NK-92 treated with Interleukin-12 subunit alpha and Interleukin-12 subunit beta, amount 100 ng/mL, for 24 hours (cell line): ENCODE results near the gene ZNF320.
"Not testable (repeated sequence)": the region's sequence is repeated elsewhere in the genome, so short reads cannot be mapped to it uniquely, and the experiment has no call there.

Source experiments
- DNase-seq: peaks from one replicate; lab custom pipeline; 2025; lab: John Stamatoyannopoulos, UW

The ZNF320 gene

DNA sequence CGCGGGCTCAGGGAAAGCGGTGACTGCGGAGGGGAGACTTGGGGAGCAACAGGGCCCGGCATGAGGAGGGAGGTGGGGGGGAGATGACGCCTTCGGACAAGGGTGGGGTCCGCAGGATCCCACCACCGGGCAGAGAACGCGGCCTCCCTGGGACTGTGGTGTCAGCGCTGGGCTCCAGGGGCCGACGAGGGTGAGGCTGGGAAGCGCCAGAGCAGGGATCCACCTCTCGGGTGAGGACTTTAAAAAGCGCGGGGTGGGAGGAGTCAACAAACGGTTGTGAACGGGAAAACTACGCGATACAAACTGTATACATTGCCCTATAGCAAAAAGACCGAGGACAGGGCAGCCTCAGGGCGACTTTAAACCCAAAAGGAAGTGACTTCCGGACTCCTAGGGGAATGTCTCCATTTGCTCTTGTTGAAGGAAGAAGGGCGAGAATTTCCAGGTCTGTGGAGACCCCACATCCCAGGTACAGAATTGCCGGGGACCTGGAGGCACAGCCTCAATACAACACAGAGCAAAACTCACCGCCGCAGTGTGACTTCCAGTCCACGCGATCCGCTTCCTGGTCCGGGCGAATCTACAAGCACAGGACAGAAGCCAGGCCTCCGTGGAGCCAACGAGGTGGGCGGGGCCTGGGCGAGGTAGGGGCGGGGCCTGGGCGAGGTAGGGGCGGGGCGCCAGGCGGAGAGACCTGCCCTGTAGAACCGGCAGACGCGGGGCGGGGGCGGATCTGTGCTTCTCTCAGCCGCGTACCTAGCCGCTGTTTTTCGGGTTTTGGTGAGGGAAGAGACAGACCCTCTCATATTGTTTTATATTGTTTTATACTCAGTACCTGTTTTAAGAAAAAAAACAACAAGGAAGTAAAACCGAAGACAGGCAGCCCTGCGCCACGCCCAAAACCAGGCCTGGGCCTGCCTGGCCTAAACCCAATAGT is 25.7 kb upstream of the ZNF320 start, which contains the start of gene ZNF888:
ZNF888 (minus strand) TSS at position 588 of the 937 bp plus-strand sequence. CDS start 5,555 bp downstream, outside the sequence.
- DNase-seq = peak; percentile 38

DNA sequence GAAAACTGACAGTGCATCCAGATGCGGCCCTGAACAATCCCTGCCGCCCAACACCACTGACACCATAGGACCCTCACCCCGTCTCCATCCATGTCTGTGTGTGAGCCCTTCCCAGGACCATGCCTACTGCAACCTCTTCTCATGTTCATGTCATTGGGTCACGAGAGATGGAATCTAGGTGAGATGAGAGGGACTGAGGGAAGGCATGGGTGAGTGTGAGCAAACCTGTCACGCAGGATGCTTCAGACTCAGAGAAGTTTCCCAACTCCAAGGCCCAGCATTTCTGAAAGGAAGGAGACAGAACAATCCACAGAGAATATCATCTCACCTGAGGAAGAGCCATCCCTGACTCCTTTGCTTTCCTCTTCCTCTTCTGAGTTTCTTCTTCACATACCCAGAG is 20.1 kb upstream of the ZNF320 start:
- no peak for DNase-seq

DNA sequence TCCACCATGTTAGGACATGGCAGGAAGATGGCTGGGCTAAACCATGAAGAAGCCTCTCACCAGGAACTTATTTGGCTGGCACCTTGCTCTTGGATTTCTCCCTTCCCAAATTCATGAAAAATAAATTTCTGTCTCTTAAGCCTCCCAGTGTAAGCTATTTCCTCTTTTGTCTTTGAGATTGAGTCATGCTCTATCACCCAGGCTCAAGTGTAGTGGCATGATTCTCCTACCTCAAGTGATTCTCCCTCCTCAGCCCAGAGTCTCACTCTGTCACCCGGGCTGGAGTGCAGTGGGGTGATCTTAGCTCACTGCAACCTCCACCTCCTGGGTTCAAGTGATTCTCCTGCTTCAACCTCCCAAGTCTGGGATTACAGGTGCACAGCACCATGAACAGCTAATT is 13.2 kb upstream of the ZNF320 start:
- no peak for DNase-seq

DNA sequence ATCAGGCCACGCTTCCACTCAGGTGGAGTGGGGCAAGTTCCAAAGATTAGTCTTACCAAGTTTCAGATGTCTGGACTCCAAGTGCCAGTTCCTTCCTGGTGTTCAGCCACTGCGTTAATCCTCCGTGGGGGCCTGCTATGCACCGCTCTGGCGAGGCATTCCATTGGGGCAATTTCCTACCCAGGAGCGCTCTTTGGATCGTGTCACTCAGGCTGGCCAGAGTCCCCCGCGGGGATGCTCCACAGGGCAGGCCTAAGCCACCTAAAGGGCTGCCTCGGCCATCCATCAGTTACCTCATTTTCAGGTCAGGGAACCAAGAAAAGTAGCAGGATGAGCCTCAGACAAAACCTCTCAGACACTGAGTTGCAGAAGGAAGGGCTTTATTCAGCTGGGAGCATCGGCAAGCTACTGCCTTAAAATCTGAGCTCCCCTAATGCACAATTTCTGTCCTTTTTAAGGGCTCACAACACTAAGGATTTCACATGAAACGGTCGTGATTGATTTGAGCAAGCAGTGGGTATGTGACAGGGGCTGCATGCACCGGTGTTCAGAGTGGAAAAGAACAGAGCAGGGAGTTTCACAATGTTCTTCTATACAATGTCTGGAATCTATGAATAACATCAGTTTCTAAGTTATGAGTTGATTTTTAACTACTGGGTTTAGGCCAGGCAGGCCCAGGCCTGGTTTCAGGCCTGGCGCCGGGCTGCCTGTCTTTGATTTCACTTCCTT is 6.8 kb upstream of the ZNF320 start:
- DNase-seq = not testable (repeated sequence)

DNA sequence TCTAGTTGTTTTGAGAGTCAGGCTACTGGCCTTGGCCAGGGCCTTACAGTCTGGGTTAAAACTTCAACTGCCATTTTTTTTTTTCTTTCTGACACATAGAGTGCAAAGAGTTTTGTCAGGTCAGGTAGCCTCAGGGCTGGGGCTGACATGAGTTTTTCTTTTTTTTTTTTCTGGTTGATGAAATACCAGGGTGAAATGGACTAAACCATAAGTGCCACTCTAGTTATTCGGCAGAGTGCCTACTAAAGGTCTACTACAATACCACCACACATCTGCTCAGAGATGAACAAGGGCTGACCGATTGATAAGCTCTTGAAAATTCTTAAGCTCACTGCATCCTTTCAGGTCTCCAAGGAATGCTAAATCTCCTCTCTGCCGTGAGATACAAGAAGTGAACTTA is 4.4 kb upstream of the ZNF320 start:
- DNase-seq = no peak

DNA sequence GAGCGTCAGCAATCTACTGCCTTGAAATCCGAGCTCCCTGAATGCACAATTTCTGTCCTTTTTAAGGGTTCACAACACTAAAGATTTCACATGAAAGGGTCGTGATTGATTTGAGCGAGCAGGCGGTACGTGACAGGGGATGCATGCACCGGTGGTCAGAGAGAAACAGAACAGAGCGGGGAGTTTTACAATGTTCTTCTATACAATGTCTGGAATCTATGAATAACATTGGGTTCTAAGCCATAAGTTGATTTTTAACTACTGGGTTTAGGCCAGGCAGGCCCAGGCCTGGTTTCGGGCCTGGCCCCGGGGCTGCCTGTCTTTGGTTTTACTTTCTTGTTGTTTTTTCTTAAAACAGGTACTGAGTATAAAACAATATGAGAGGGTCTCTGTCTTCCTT is 1.2 kb upstream of the ZNF320 start:
- not testable (repeated sequence) for DNase-seq

DNA sequence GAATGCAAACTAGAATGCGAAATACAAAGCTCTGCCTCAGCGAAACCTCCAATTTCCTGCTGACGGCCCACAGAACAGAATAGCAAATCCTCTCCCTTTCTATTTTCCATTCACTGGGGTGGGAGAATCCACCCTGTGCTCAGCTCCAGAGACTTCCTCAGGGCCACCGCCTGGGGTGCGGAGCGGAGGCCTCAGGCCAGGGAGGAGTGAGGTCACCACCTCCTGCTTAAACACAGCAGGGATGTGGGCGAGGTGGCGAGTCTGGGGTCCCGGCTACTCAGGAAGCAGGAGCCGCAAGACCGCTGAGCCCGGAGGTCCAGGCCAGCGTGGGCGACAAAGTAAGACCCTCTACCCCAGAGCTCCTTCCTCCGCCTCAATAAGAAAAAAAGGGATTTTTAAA is 666 bp upstream of the ZNF320 start:
- DNase-seq = no peak

DNA sequence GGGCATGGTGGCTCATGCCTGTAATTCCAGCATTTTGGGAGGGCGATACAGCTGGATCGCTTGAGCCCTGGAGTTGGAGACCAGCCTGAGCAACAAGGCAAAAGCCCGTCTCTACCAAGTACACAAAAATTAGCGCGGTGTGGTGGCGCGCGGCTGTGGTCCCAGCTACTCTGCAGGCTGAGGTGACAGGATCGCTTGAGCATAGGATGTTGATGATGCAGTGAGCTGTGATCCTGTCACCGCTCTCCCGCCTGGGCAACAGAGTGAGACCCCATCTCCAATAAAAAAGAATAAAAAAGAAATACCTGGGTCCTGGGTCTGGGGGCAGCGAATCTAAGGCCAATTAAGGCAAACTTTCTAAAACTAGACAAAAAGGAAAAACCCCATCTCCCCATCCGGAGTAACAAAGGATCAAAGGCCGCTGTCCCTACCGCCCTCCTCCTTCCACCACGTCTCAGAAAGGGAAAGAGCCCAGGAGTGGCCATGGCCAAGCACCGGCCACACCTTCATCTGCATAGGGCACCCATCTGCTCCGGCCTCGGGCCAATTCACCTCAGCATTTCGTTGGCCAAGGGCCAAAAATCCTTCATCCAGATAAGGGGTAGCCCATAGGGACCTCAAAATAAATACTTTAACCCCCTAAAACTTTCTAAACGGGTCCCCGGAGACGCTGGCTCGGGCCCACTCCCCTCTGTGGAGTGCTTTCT is 851 bp downstream of the ZNF320 start:
- no peak for DNase-seq

DNA sequence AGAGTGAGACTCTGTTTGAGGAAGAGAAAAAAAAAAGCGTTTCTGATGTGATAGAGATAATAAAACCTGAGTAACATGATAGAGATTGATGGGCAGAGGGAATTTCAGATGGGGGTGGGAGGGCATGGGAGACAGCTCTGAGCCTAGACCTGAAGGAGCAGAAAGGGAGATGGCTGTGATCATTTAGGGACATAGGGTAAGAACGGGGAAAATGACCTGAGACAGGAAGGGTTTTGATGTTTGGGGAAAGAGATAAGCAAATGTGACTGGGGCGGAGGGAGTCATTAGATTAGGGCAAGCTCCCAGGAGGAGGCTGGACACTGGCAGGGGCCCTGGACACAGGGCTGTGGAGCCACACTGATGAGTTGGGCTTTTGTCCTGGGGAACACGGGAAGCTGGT is 6.1 kb downstream of the ZNF320 start:
- no peak for DNase-seq

DNA sequence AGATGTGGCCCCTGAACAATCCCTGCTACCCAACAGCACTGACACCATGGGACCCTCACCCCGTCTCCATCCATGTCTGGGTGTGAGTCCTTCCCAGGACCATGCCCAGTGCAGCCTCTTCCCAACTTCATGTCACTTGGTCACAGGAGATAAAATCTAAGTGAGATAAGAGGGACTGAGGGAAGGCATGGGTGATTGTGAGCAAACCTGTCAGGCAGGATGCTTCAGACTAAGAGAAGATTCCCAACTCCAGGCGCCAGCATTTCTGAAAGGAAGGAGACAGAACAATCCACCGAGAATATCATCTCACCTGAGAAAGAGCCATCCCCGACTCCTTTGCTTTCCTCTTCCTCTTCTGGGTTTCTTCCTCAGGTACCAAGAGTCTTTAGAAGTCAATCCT is 7.5 kb downstream of the ZNF320 start:
- no peak for DNase-seq

DNA sequence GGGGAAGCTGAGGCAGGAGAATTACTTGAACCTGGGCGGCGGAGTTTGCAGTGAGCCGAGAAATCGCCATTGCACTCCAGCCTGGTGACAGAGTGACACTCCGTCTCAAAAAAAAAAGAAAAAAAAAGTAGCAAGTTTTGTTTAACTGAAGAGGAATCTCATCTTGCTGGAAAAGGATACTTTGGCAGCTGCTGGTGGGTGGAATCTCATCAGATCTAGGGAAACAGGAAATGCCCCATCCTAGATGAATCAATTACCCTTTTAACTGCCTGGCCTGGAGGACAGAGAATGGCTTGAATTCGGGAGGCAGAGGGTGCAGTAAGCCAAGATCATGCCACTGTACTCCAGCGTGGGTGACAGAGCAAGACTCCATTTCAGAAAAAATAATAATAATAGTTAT is 8.4 kb downstream of the ZNF320 start:
- no peak for DNase-seq

DNA sequence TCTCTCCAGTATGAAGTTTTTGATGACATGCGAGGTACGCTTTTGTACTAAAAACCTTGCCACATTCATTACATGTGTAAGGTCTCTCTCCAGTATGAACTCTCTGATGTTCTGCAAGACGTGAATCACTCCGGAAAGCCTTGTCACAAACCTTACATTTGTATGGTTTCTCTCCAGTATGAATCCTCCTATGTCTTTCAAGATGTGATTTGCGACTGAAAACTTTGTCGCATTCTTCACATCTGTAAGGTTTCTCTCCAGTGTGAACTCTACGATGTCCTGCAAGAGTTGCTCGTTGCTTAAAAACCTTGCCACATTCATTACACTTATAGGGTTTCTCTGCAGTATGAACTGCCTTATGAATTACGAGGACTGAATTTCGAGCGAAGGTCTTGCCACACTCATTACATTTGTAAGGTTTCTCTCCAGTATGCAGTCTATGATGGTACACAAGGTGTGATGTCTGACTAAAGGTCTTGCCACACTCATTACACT is 16.5 kb downstream of the ZNF320 start:
- no peak for DNase-seq

DNA sequence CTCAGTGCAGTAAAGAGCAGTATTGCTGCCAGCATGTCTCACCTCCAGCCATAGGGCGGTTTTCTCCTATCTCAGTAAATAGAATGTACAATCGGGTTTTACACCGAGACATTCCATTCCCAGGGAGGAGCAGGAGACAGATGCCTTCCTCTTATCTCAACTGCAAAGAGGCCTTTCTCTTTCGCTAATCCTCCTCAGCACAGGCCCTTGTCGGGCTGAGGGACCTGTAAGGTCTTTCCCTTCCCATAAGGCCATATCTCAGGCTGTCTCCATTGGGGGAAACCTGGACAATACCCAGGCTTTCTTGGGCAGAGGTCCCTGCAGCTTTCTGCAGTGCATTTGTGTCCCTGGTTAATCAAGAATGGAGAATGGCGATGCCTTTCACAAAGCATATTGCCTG is 24.4 kb downstream of the ZNF320 start:
- not testable (repeated sequence) for DNase-seq

DNA sequence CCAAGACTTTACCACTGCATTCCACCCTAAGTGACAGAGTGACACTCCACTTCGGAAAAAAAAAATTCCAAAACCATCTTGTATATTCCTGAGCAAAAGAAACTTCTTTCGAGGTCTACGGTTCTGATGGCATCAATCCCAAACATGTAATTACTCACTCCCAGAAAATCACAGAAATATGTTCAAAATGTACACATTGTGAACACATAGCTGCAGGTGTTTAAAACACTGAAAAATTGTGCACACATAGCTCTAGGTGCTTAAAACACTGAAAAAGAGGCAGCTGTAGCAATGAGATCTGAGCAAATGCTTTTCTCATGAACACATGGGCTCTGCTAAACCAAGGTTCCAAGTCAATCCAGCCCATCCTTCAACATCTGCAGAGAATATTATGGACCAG is 26.0 kb downstream of the ZNF320 start:
- no peak for DNase-seq

DNA sequence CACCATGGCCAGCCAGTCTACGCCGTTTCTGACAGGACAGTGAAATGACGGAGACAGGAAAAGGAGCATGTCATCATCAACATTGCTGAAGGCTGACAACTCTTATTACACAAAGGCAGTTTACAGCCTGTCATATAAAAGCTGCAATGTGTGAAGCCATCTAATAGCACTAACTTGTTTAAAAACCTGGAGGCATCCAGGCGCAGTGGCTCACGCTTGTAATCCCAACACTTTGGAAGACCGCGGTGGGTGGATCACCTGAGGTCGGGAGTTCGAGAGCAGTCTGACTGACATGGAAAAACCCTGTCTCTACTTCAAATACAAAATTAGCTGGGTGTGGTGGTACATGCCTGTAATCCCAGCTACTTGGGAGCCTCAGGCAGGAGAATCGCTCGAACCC is 29.4 kb downstream of the ZNF320 start:
- DNase-seq = not testable (repeated sequence)

DNA sequence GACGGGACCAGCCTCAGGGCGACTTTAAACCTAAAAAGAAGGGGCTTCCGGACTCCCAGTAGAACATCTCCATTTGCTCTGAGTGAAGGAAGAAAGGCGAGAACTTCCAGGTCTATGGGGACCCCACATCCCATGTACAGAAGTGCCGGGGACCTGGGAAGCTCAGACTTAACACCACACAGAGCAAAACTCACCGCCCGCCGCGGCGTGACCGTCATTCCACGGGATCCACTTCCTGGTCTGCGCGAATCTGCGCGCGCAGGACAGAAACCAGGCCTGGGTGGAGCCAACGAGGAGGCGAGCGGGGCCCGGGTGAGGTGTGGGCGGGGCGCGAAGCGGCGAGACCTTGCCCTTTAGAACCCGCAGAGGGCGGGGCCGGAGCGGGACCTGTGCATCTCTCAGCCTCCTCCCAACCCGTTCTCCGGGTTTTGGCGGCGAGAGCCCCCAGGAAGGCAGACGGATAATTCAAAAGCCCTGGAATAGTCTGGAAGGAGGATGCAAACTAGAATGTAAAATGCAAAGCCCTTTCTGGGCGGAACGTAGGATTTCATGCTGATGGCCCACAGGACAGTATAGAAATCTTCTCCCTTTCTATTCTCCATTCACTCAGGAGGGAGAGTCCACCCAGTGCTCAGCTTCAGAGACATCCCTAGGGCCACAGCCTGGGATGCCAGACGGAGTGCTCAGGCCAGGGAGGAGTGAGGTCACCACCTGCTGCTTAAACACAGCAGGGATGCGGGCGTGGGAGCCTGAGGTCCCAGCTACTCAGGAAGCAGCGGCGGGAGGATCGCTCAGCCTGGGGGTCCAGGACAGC is 39.9 kb downstream of the ZNF320 start, which contains the start of gene ZNF468:
ZNF468 (minus strand) TSS at position 242 of the 814 bp plus-strand sequence. CDS start 3,347 bp downstream, outside the sequence.
- peak; percentile 18 for DNase-seq

DNA sequence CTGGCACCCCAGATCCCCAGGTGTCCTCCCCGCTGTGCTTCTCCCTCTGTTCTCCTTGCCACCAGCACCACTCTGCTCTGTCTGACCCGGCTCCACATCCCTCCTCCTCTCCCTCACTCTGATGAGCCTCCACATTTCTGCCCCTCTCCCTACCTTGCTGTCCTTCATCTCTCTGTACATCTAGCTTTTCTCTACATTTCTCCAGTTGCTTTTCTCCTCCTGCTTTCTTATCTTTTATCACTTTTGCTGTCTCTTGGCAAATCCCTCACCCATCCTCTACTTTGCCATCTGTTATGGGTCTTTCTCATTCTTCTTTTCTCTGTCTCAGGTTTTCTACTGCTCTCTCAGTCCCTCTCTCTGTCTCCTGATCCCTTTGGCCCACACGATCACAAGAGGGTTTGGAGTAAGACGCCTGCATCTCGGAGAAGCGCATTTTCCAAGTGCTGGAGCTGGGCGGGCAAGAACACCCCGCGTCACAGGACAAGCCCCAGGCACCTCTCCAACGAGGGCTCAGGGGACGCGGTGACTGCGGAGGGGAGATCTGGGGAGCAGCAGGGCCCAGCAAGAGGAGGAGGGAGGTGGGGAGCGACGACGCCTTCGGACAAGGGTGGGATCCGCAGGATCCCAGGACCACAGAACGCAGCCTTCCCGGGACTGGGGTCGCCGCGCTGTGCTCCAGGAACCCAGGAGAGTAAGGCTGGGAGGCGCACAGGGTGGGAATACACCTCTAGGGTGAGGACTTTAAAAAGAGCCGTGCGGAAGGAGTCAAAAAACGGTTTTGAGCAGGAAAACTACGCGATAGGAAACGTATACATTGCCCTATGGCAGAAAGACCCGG is 40.7 kb downstream of the ZNF320 start:
- not testable (repeated sequence) for DNase-seq
